ENCODE measurements around the gene NDUFA6. TPM values are rescaled to one million over a fixed set of nuclear protein-coding genes. Genes with fewer than 3 reads are reported as not detected.

Gene NDUFA6
- total RNA-seq, 2 experiments from 2014 or later = 52.8 to 59.8 TPM

GRCh38 chr22:42091455-42091782, 847 bp upstream of the NDUFA6 start:
- Mint-ChIP-seq H3K27me3 (no peaks in the 10 kb centered on the region), H3K4me1 (ENCODE audit: low read depth) (peaks cover 39% of the 10 kb centered on the region), H3K9me3 (no peaks in the 10 kb centered on the region), H3K27ac (peak overlapping the region; percentile 100), H3K36me3 (ENCODE audit: low read depth) (peaks cover 51% of the 10 kb centered on the region), H3K4me3 (peak overlapping the region; percentile 100)
- H3K9me3 ChIP-seq (ENCODE audit: control insufficient read depth in 1 of 2, insufficient read depth in 1 of 2, low read length in 2 of 2) = peaks cover 0 to 4% of the 10 kb centered on the region in 2 experiments
- H3K27ac ChIP-seq (ENCODE audit: low read depth in 1 of 2, low read length in 2 of 2) = peak overlapping the region; percentile 88 to 92
- H3K4me1 ChIP-seq (ENCODE audit: insufficient read depth, low read length) = peaks cover 35% of the 10 kb centered on the region
- intact Hi-C loops (cut with DNase I, micrococcal nuclease) = loop anchor here (1.0 to 10.0 kb wide), 6 partner anchors 76 to 346 kb away; no protein-coding TSS in a partner anchor
- CTCF ChIA-PET = interaction anchor here (0.5 to 2.7 kb wide), 24 partner anchors 10 to 737 kb away, joined by 3 to 49 read pairs (median 5); partner anchors contain the start of genes NAGA, SMDT1 and WBP2NL
- ATAC-seq (ENCODE audit: poor library complexity) (no peak), DNase-seq (peak in 1 of 14 experiments; percentile 13)
- POLR2A ChIA-PET = interaction anchor here (0.6 to 4.6 kb wide), 21 partner anchors 11 to 523 kb away, joined by 3 to 161 read pairs (median 5); partner anchors contain the start of genes NAGA, POLDIP3, SMDT1 and SNU13
- H3K27me3 ChIP-seq (ENCODE audit: control insufficient read depth in 1 of 2, insufficient read depth in 2 of 2, low read length in 2 of 2) = no peaks in the 10 kb centered on the region
- peaks cover 11% of the 10 kb centered on the region for H3K36me3 ChIP-seq (ENCODE audit: insufficient read depth, low read length)
- peak overlapping the region; percentile 99 for H3K4me3 ChIP-seq (ENCODE audit: low read length)
- TF ChIP-seq, protein P1, sequence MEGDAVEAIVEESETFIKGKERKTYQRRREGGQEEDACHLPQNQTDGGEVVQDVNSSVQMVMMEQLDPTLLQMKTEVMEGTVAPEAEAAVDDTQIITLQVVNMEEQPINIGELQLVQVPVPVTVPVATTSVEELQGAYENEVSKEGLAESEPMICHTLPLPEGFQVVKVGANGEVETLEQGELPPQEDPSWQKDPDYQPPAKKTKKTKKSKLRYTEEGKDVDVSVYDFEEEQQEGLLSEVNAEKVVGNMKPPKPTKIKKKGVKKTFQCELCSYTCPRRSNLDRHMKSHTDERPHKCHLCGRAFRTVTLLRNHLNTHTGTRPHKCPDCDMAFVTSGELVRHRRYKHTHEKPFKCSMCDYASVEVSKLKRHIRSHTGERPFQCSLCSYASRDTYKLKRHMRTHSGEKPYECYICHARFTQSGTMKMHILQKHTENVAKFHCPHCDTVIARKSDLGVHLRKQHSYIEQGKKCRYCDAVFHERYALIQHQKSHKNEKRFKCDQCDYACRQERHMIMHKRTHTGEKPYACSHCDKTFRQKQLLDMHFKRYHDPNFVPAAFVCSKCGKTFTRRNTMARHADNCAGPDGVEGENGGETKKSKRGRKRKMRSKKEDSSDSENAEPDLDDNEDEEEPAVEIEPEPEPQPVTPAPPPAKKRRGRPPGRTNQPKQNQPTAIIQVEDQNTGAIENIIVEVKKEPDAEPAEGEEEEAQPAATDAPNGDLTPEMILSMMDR (IDR thresholded peaks at IDR 0.05) = no peak

- ChIA-PET POLR2A (no interaction called here), CTCF (no interaction called here)
- intact Hi-C loops (cut with DNase I, micrococcal nuclease) = loop anchor here in 1 of 2 experiments (10.0 kb wide), 1 partner anchor 439 kb away; no protein-coding TSS in a partner anchor
These were observed 4.5 kb downstream of the NDUFA6 start for GRCh38 chr22:42086051-42086450.

GRCh38 chr22:42084874-42085273, 5.7 kb downstream of the NDUFA6 start:
- DNase-seq (no peak), ATAC-seq (ENCODE audit: poor library complexity) (no peak)
- TF ChIP-seq, protein P1 (IDR thresholded peaks at IDR 0.05) = no peak
- Histone ChIP-seq H3K4me3 (ENCODE audit: low read length) (no peak overlapping the region), H3K4me1 (ENCODE audit: insufficient read depth, low read length) (peaks cover 39% of the 10 kb centered on the region), H3K27me3 (ENCODE audit: control insufficient read depth in 1 of 2, insufficient read depth in 2 of 2, low read length in 2 of 2) (no peaks in the 10 kb centered on the region), H3K9me3 (ENCODE audit: control insufficient read depth in 1 of 2, insufficient read depth in 1 of 2, low read length in 2 of 2) (peaks cover 0 to 2% of the 10 kb centered on the region in 2 experiments), H3K36me3 (ENCODE audit: insufficient read depth, low read length) (peaks cover 55% of the 10 kb centered on the region), H3K27ac (ENCODE audit: low read depth in 1 of 2, low read length in 2 of 2) (no peak overlapping the region)
- H3K4me1 Mint-ChIP-seq (ENCODE audit: low read depth) = peaks cover 51% of the 10 kb centered on the region
- H3K9me3 Mint-ChIP-seq = no peaks in the 10 kb centered on the region
- no peak overlapping the region for H3K27ac Mint-ChIP-seq
- H3K36me3 Mint-ChIP-seq (ENCODE audit: low read depth) = peaks cover 69% of the 10 kb centered on the region
- H3K27me3 Mint-ChIP-seq = no peaks in the 10 kb centered on the region
- ChIA-PET POLR2A (no interaction called here), CTCF (no interaction called here)
- intact Hi-C loops (cut with DNase I, micrococcal nuclease) = loop anchor here in 1 of 2 experiments (10.0 kb wide), 1 partner anchor 440 kb away; no protein-coding TSS in a partner anchor
- no peak overlapping the region for H3K4me3 Mint-ChIP-seq

More at GRCh38 chr22:42086051-42086450, 4.5 kb downstream of the NDUFA6 start:
- Histone ChIP-seq H3K9me3 (ENCODE audit: control insufficient read depth in 1 of 2, insufficient read depth in 1 of 2, low read length in 2 of 2) (peaks cover 0 to 4% of the 10 kb centered on the region in 2 experiments), H3K36me3 (ENCODE audit: insufficient read depth, low read length) (peaks cover 55% of the 10 kb centered on the region), H3K27me3 (ENCODE audit: control insufficient read depth in 1 of 2, insufficient read depth in 2 of 2, low read length in 2 of 2) (no peaks in the 10 kb centered on the region), H3K4me3 (ENCODE audit: low read length) (no peak overlapping the region), H3K27ac (ENCODE audit: low read depth in 1 of 2, low read length in 2 of 2) (no peak overlapping the region), H3K4me1 (ENCODE audit: insufficient read depth, low read length) (peaks cover 36% of the 10 kb centered on the region)
- H3K9me3 Mint-ChIP-seq = no peaks in the 10 kb centered on the region
- TF ChIP-seq, protein P1 (IDR thresholded peaks at IDR 0.05) = no peak
- DNase-seq (no peak), ATAC-seq (ENCODE audit: poor library complexity) (no peak)
- H3K27ac Mint-ChIP-seq = no peak overlapping the region
- H3K4me3 Mint-ChIP-seq = no peak overlapping the region
- peaks cover 77% of the 10 kb centered on the region for H3K36me3 Mint-ChIP-seq (ENCODE audit: low read depth)
- peaks cover 52% of the 10 kb centered on the region for H3K4me1 Mint-ChIP-seq (ENCODE audit: low read depth)
- no peaks in the 10 kb centered on the region for H3K27me3 Mint-ChIP-seq

Data from CD4-positive, alpha-beta T cell (primary cell).